HepG2 (cell line): ENCODE results near the gene SERTAD1. TPM values are rescaled to one million over a fixed set of nuclear protein-coding genes. Genes with fewer than 3 reads are reported as not detected.
A peak's percentile ranks its signal among the peaks of the same experiment; 100 is the strongest.

Experiments used
- FOXP1 ChIP-seq, 2 experiments: fragments of 450-650 bp in 1 of 2; IDR thresholded peaks; 2 replicates each; pipeline ENCODE4 v1.6.1; 2017 to 2018; ENCODE audit warnings: antibody characterized with exemption in 1 of 2
- GABPB1 ChIP-seq: IDR thresholded peaks from 2 replicates; pipeline ENCODE4 v1.6.1; 2016; ENCODE audit warnings: mild to moderate bottlenecking, missing genetic modification reagents, moderate library complexity, missing compliant biosample characterization
- KDM5B ChIP-seq: sonication (generic); formaldehyde crosslinking; IDR thresholded peaks from 2 replicates; pipeline ENCODE4 v1.4.0; 2020; ENCODE audit warnings: missing genetic modification reagents, mild to moderate bottlenecking, borderline replicate concordance
- POLR2AphosphoS5 ChIP-seq: IDR thresholded peaks from 2 replicates; pipeline ENCODE4 v1.6.1; 2012; ENCODE audit warnings: low read depth, low read length
- RAD51 ChIP-seq: fragments of 450-650 bp; IDR thresholded peaks from 2 replicates; pipeline ENCODE4 v1.6.1; 2016; ENCODE audit warnings: borderline replicate concordance
- REPIN1 ChIP-seq: sonication (generic); formaldehyde crosslinking; IDR thresholded peaks from 2 replicates; pipeline ENCODE4 v1.8.0; 2022; ENCODE audit warnings: missing genetic modification reagents, low read depth, mild to moderate bottlenecking, borderline replicate concordance
- SIN3B ChIP-seq: fragments of 150-350 bp; IDR thresholded peaks from 2 replicates; pipeline ENCODE4 v1.6.1; 2014; ENCODE audit warnings: low read length
- SNRNP70 ChIP-seq: fragments of 200-400 bp; formaldehyde crosslinking; IDR thresholded peaks from 2 replicates; pipeline ENCODE4 v1.6.1; 2017; ENCODE audit warnings: mild to moderate bottlenecking, low read depth, low read length, moderate library complexity
- SRF ChIP-seq: IDR thresholded peaks from 2 replicates; pipeline ENCODE4 v1.6.1; 2011; ENCODE audit warnings: mild to moderate bottlenecking, low read depth, low read length, moderate library complexity
- TARDBP ChIP-seq: sonication (generic); formaldehyde crosslinking; IDR thresholded peaks from 2 replicates; pipeline ENCODE4 v1.8.0; 2022; ENCODE audit warnings: mild to moderate bottlenecking, missing genetic modification reagents
- ZNF101 ChIP-seq: sonication (generic); formaldehyde crosslinking; IDR thresholded peaks from 2 replicates; pipeline ENCODE4 v1.4.0; 2020; ENCODE audit warnings: mild to moderate bottlenecking, low read depth, missing genetic modification reagents, borderline replicate concordance
- ZNF343 ChIP-seq: sonication (generic); formaldehyde crosslinking; IDR thresholded peaks from 2 replicates; pipeline ENCODE4 v1.4.0; 2020; ENCODE audit warnings: mild to moderate bottlenecking, missing genetic modification reagents
- ZNF382 ChIP-seq: sonication (generic); formaldehyde crosslinking; IDR thresholded peaks from 2 replicates; pipeline ENCODE4 v1.5.0; 2020; ENCODE audit warnings: missing genetic modification reagents, mild to moderate bottlenecking, borderline replicate concordance
- ZNF567 ChIP-seq: sonication (generic); formaldehyde crosslinking; IDR thresholded peaks from 2 replicates; pipeline ENCODE4 v1.8.1; 2023; ENCODE audit warnings: mild to moderate bottlenecking, missing genetic modification reagents, borderline replicate concordance
- ZNF776 ChIP-seq: sonication (generic); formaldehyde crosslinking; IDR thresholded peaks from 2 replicates; pipeline ENCODE4 v1.4.0; 2020; ENCODE audit warnings: mild to moderate bottlenecking, missing genetic modification reagents
- ZNF777 ChIP-seq: sonication (generic); formaldehyde crosslinking; IDR thresholded peaks from 2 replicates; pipeline ENCODE4 v1.4.0; 2020; ENCODE audit warnings: missing genetic modification reagents
- polyA plus RNA-seq, 8 experiments: library from polyadenylated mRNA; depleted of rRNA in 3 of 8; stranded (reverse) in 7 of 8; unstranded in 1 of 8; fragments of >200 nt; fragmentation: Illumina TruSeq in 4 of 8; extraction: Trizol in 4 of 8; gene quantifications; 2 replicates each; pipeline versions ENCODE4 v1.2.1 to v1.2.3, GENCODE V29; 2011 to 2016; ENCODE audit warnings: low read depth in 4 of 8, missing spikeins in 1 of 8, mixed read lengths in 1 of 8; ENCODE audit not compliant: insufficient read depth in 1 of 8
- total RNA-seq, 5 experiments: library from RNA; depleted of rRNA; stranded (reverse); fragments of >200 nt; fragmentation: Illumina TruSeq; extraction: Trizol; gene quantifications; 2 replicates each; pipeline ENCODE4 v1.2.3, GENCODE V29; 2016; ENCODE audit warnings: low read depth in 1 of 5
- TF ChIP-seq, protein P1 (sequence below): sonication (generic); formaldehyde crosslinking; IDR thresholded peaks from 2 replicates; pipeline ENCODE4 v1.4.0; 2020; ENCODE audit warnings: mild to moderate bottlenecking, missing genetic modification reagents
- TF ChIP-seq, protein P2 (sequence below): sonication (generic); formaldehyde crosslinking; IDR thresholded peaks from 2 replicates; pipeline ENCODE4 v1.9.0; 2021; ENCODE audit warnings: missing genetic modification reagents, borderline replicate concordance
- TF ChIP-seq, protein P3 (sequence below): sonication (generic); formaldehyde crosslinking; IDR thresholded peaks from 2 replicates; pipeline ENCODE4 v1.4.0; 2020; ENCODE audit warnings: missing genetic modification reagents
- TF ChIP-seq, protein P4 (sequence below): sonication (generic); formaldehyde crosslinking; IDR thresholded peaks from 2 replicates; pipeline ENCODE4 v1.5.0; 2020; ENCODE audit warnings: missing genetic modification reagents
- TF ChIP-seq, protein P5 (sequence below), 2 experiments: sonication (generic) in 1 of 2; formaldehyde crosslinking in 1 of 2; IDR thresholded peaks; 2 replicates each; pipeline versions ENCODE4 v1.4.0 to v1.6.1; 2016 to 2020; ENCODE audit warnings: borderline replicate concordance in 1 of 2, low read depth in 1 of 2, mild to moderate bottlenecking in 1 of 2, missing genetic modification reagents in 1 of 2

The SERTAD1 gene
- total and polyA plus RNA-seq, 2 of the 13 experiments (the other 11 are each of a cell fraction or from before 2014, with no cell fraction given) = 4.3 to 4.5 TPM

DNA sequence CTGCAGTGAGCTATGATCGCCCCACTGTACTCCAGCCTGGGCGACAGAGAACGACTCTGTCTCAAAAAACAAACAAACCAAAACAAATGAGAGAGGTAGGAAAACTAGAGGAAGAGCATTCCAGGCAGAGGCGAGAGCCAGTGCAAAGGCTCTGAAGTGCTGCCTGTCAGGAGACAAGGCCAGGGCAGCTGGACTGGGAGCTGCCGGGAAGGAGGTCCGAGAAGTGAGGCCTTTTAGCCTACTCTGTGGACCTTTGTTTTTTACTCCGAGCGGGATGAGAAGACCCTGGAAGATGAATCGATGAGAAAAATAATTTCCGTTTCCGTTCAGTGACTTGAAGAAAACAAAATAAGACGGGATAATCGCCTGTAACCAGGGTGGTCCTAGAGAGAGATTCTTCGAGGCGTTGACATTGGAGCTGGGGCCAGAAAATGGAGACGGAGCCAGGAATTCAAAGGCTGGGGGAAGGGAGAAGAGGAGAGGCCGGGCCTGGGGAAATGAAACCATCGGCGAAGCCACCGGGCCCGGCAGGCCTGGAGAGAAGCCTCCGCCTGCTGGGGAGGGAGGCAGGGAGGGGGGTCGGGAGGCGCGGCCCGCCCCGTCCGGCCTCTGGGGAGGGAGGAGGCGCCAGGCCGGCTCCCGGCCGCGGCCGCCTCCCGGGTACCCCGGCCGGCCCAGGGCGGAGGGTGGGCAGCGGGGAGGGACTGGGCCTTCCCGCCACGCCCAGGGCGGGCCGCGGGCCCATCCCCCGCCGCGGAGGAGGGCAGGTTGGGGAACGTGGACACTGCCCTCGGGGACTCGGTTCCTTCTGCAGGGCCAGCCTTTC, 7.8 kb upstream of the SERTAD1 start (continued):
- TF ChIP-seq ZNF101 (no peak), SNRNP70 (no peak), ZNF777 (peak; percentile 74), FOXP1 (IDR thresholded peaks at IDR 0.05) (no peak), FOXP1 (CRISPR knock-in tag; IDR thresholded peaks at IDR 0.05) (no peak), TARDBP (CRISPR knock-in tag) (no peak), GABPB1 (CRISPR knock-in tag) (peak; percentile 58; the same call in 1 of the 2 replicates), REPIN1 (CRISPR knock-in tag) (no peak), ZNF776 (CRISPR knock-in tag) (no peak), KDM5B (no peak), SIN3B (no peak), RAD51 (no peak), ZNF382 (CRISPR knock-in tag) (no peak), POLR2AphosphoS5 (peak; percentile 50), ZNF567 (CRISPR knock-in tag) (no peak; the same call in 1 of the 2 replicates), ZNF343 (no peak), SRF (no peak)
- TF ChIP-seq, protein P1, sequence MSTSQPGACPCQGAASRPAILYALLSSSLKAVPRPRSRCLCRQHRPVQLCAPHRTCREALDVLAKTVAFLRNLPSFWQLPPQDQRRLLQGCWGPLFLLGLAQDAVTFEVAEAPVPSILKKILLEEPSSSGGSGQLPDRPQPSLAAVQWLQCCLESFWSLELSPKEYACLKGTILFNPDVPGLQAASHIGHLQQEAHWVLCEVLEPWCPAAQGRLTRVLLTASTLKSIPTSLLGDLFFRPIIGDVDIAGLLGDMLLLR = no peak
- TF ChIP-seq, protein P2, sequence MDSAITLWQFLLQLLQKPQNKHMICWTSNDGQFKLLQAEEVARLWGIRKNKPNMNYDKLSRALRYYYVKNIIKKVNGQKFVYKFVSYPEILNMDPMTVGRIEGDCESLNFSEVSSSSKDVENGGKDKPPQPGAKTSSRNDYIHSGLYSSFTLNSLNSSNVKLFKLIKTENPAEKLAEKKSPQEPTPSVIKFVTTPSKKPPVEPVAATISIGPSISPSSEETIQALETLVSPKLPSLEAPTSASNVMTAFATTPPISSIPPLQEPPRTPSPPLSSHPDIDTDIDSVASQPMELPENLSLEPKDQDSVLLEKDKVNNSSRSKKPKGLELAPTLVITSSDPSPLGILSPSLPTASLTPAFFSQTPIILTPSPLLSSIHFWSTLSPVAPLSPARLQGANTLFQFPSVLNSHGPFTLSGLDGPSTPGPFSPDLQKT (CRISPR knock-in tag) = no peak
- TF ChIP-seq, protein P3, sequence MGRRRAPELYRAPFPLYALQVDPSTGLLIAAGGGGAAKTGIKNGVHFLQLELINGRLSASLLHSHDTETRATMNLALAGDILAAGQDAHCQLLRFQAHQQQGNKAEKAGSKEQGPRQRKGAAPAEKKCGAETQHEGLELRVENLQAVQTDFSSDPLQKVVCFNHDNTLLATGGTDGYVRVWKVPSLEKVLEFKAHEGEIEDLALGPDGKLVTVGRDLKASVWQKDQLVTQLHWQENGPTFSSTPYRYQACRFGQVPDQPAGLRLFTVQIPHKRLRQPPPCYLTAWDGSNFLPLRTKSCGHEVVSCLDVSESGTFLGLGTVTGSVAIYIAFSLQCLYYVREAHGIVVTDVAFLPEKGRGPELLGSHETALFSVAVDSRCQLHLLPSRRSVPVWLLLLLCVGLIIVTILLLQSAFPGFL (CRISPR knock-in tag) = no peak
- TF ChIP-seq, protein P4, sequence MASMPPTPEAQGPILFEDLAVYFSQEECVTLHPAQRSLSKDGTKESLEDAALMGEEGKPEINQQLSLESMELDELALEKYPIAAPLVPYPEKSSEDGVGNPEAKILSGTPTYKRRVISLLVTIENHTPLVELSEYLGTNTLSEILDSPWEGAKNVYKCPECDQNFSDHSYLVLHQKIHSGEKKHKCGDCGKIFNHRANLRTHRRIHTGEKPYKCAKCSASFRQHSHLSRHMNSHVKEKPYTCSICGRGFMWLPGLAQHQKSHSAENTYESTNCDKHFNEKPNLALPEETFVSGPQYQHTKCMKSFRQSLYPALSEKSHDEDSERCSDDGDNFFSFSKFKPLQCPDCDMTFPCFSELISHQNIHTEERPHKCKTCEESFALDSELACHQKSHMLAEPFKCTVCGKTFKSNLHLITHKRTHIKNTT (CRISPR knock-in tag) = no peak
- TF ChIP-seq, protein P5, sequence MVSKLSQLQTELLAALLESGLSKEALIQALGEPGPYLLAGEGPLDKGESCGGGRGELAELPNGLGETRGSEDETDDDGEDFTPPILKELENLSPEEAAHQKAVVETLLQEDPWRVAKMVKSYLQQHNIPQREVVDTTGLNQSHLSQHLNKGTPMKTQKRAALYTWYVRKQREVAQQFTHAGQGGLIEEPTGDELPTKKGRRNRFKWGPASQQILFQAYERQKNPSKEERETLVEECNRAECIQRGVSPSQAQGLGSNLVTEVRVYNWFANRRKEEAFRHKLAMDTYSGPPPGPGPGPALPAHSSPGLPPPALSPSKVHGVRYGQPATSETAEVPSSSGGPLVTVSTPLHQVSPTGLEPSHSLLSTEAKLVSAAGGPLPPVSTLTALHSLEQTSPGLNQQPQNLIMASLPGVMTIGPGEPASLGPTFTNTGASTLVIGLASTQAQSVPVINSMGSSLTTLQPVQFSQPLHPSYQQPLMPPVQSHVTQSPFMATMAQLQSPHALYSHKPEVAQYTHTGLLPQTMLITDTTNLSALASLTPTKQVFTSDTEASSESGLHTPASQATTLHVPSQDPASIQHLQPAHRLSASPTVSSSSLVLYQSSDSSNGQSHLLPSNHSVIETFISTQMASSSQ (IDR thresholded peaks at IDR 0.05; ENCODE audit: low read depth) = no peak
- TF ChIP-seq, protein P5 (CRISPR knock-in tag; IDR thresholded peaks at IDR 0.05; ENCODE audit: borderline replicate concordance) = no peak
